K562 (cell line): ENCODE data around the gene GLI1. TPM values are rescaled to one million over a fixed set of nuclear protein-coding genes. Genes with fewer than 3 reads are reported as not detected.

Experiments used
- ATAC-seq: fragments of 200-7000 bp; cut with Tn5 transposase; 3 replicates; pipeline ENCODE4 v1.9.1; 2020; ENCODE audit warnings: moderate library complexity
- BruUV-seq: library from RNA; stranded (reverse); fragments of 400-500 nt; replicated peaks from 2 replicates; lab custom pipeline; 2021; lab: Mats Ljungman, UMichigan
- CTCF ChIA-PET: fragments of 300-600 bp; formaldehyde crosslinking; extraction: SDS; loops from one replicate; lab custom pipeline; 2021; ENCODE audit warnings: low intra/inter-chr PET ratio; lab: Yijun Ruan, JAX
- POLR2A ChIA-PET: fragments of 300-600, 350-650 bp; sonication (Branson Sonifier 250); formaldehyde crosslinking; extraction: SDS; loops from one replicate; lab custom pipeline; 2021; ENCODE audit warnings: antibody characterized with exemption, inconsistent platforms; lab: Yijun Ruan, JAX
- DNase-seq, 4 experiments: peaks; one replicate each; pipeline versions ENCODE4 v3.0.0 to v3.0.0-alpha.2; 2011 to 2018; ENCODE audit warnings: low spot score in 3 of 4, mixed read lengths in 3 of 4; ENCODE audit errors: extremely low read depth in 1 of 4
- FAIRE-seq: peaks from 2 replicates; lab custom pipeline; 2011; peaks lifted over from hg19 to GRCh38; lab: Jason Lieb, UNC
- H2AFZ ChIP-seq: 2 replicates; pipeline ENCODE4 v1.6.0; 2011; ENCODE audit warnings: low read depth, low read length, control low read depth, inconsistent platforms
- H3K27ac ChIP-seq: fragments of 200-600 bp; 3 replicates; pipeline ENCODE4 v1.8.0; 2011; ENCODE audit warnings: low read depth, mild to moderate bottlenecking, control low read depth, inconsistent platforms, low read length, moderate library complexity, mixed read lengths; ENCODE audit errors: extremely low read depth
- H3K27me3 ChIP-seq, 2 experiments: fragments of 300-600 bp in 1 of 2; 2 replicates in 1 of 2; 3 replicates in 1 of 2; pipeline versions ENCODE4 v1.6.0 to v1.8.0; 2011; ENCODE audit warnings: inconsistent platforms in 2 of 2, low read length in 2 of 2, mild to moderate bottlenecking in 1 of 2, mixed read lengths in 1 of 2, moderate library complexity in 1 of 2; ENCODE audit not compliant: control insufficient read depth in 2 of 2, insufficient read depth in 2 of 2
- H3K36me3 ChIP-seq: fragments of 300-600 bp; 3 replicates; pipeline ENCODE4 v1.8.0; 2011; ENCODE audit warnings: mild to moderate bottlenecking, low read length, inconsistent platforms; ENCODE audit not compliant: control insufficient read depth, insufficient read depth
- H3K4me1 ChIP-seq, 2 experiments: fragments of 200-600 bp in 1 of 2; replicated peaks in 1 of 2; 2 replicates in 1 of 2; 3 replicates in 1 of 2; pipeline versions ENCODE4 v1.5.1 to v1.8.0; 2011; ENCODE audit warnings: inconsistent platforms in 2 of 2, low read length in 2 of 2, mild to moderate bottlenecking in 1 of 2, mixed read lengths in 1 of 2, moderate library complexity in 1 of 2; ENCODE audit not compliant: control insufficient read depth in 2 of 2, insufficient read depth in 2 of 2
- H3K4me2 ChIP-seq: 2 replicates; pipeline ENCODE4 v1.6.1; 2011; ENCODE audit warnings: low read length, control low read depth, inconsistent platforms, mixed read lengths; ENCODE audit not compliant: insufficient read depth
- H3K4me3 ChIP-seq: fragments of 200-600 bp; sonication (generic), shearing (Covaris generic); 2 replicates; pipeline ENCODE4 v1.5.1; 2016; ENCODE audit warnings: control low read depth, inconsistent platforms
- H3K79me2 ChIP-seq: fragments of 200-600 bp; 3 replicates; pipeline ENCODE4 v1.8.0; 2011; ENCODE audit warnings: low read length, inconsistent platforms; ENCODE audit not compliant: control insufficient read depth, insufficient read depth
- H3K9ac ChIP-seq, 2 experiments: 2 replicates each; pipeline versions ENCODE4 v1.6.0 to v1.6.1; 2011; ENCODE audit warnings: low read depth in 2 of 2, low read length in 2 of 2, control low read depth in 1 of 2, inconsistent platforms in 1 of 2, mild to moderate bottlenecking in 1 of 2, mixed read lengths in 1 of 2; ENCODE audit not compliant: insufficient read depth in 1 of 2
- H3K9me1 ChIP-seq: one replicate; pipeline ENCODE4 v1.6.0; 2011; ENCODE audit warnings: inconsistent platforms, mild to moderate bottlenecking, low read length, moderate library complexity; ENCODE audit not compliant: control insufficient read depth, insufficient read depth
- H3K9me3 ChIP-seq: replicated peaks from 2 replicates; pipeline ENCODE4 v1.5.1; 2011; ENCODE audit warnings: low read depth, low read length, inconsistent platforms; ENCODE audit not compliant: control insufficient read depth, insufficient read depth
- H4K20me1 ChIP-seq: replicated peaks from 2 replicates; pipeline ENCODE4 v1.6.1; 2011; ENCODE audit warnings: low read length, inconsistent platforms, mixed read lengths; ENCODE audit not compliant: control insufficient read depth, insufficient read depth
- CBX2 ChIP-seq: fragments of 200-600 bp; sonication (generic); IDR thresholded peaks from one replicate; pipeline ENCODE4 v1.6.1; 2012; ENCODE audit warnings: mild to moderate bottlenecking, low read length, inconsistent platforms; ENCODE audit not compliant: insufficient read depth, poor library complexity, severe bottlenecking
- EP400 ChIP-seq: fragments of 450-650 bp; IDR thresholded peaks from 2 replicates; pipeline ENCODE4 v1.6.1; 2017; ENCODE audit warnings: antibody characterized with exemption, mild to moderate bottlenecking, moderate library complexity
- MTF1 ChIP-seq: fragments of 250-450 bp; sonication (Bioruptor Pico); IDR thresholded peaks from 2 replicates; pipeline ENCODE4 v1.9.0; 2021; ENCODE audit warnings: moderate library complexity, mild to moderate bottlenecking, inconsistent platforms, borderline replicate concordance
- NR2C1 ChIP-seq, 2 experiments: fragments of 450-650 bp; IDR thresholded peaks; 2 replicates each; pipeline ENCODE4 v1.6.1; 2017; ENCODE audit warnings: mild to moderate bottlenecking in 2 of 2, antibody characterized with exemption in 1 of 2, inconsistent platforms in 1 of 2, missing compliant biosample characterization in 1 of 2, missing genetic modification characterization in 1 of 2
- NR2C2 ChIP-seq, 2 experiments: fragments of 200-800 bp in 1 of 2; sonication (Bioruptor generic) in 1 of 2; sonication (generic) in 1 of 2; formaldehyde crosslinking in 1 of 2; IDR thresholded peaks; 2 replicates each; pipeline versions ENCODE4 v1.6.1 to v1.8.0; 2016 to 2022; ENCODE audit warnings: mild to moderate bottlenecking in 1 of 2, missing compliant biosample characterization in 1 of 2, missing genetic modification characterization in 1 of 2, missing genetic modification reagents in 1 of 2
- RBBP5 ChIP-seq: fragments of 200-600 bp; sonication (generic); IDR thresholded peaks from 2 replicates; pipeline ENCODE4 v1.6.1; 2012; ENCODE audit warnings: borderline replicate concordance, mild to moderate bottlenecking, low read length, control low read depth, inconsistent platforms; ENCODE audit not compliant: insufficient read depth, poor library complexity, severe bottlenecking
- SMARCC2 ChIP-seq: fragments of 450-650 bp; IDR thresholded peaks from 2 replicates; pipeline ENCODE4 v1.6.1; 2017; ENCODE audit warnings: antibody characterized with exemption, moderate library complexity, mild to moderate bottlenecking, low read depth
- ZKSCAN8 ChIP-seq: fragments of 200-800 bp; sonication (Bioruptor generic); IDR thresholded peaks from 2 replicates; pipeline ENCODE4 v1.6.1; 2016; ENCODE audit warnings: missing genetic modification characterization, missing compliant biosample characterization
- ZNF589 ChIP-seq: fragments of 200-800 bp; sonication (Bioruptor generic); IDR thresholded peaks from 2 replicates; pipeline ENCODE4 v1.6.1; 2016; ENCODE audit warnings: low read depth, missing genetic modification characterization, missing compliant biosample characterization
- WGBS: fragments of 100-300 bp; shearing (Covaris generic); methylation state at CpG from one replicate; pipeline ENCODE4 v1.1.6; 2016; ENCODE audit warnings: low coverage, mixed read lengths; ENCODE audit not compliant: insufficient coverage; ENCODE audit errors: missing lambda C conversion rate; 5-methylcytosine and 5-hydroxymethylcytosine counted together
- in situ Hi-C: fragments of 300-500 bp; cut with MboI; formaldehyde crosslinking; loops from 4 replicates; pipeline ENCODE4 v1.15.0; 2018; ENCODE audit warnings: inconsistent platforms, mixed read lengths
- intact Hi-C: fragments of 100-400 bp; cut with micrococcal nuclease; formaldehyde crosslinking; loops from 2 replicates; pipeline ENCODE4 v1.14.2; 2022
- polyA plus RNA-seq, 8 experiments: library from polyadenylated mRNA; depleted of rRNA in 4 of 8; stranded (reverse) in 5 of 8; unstranded in 3 of 8; fragments of >200 nt; fragmentation: Nextera tagmentation in 2 of 8; fragmentation: Illumina TruSeq in 1 of 8; extraction: Ambion mirVana in 2 of 8; extraction: Trizol in 1 of 8; gene quantifications; 2 replicates each; pipeline versions ENCODE4 v1.2.1 to v1.2.3, GENCODE V29; 2011 to 2014; ENCODE audit warnings: inconsistent platforms in 1 of 8, missing spikeins in 1 of 8
- total RNA-seq, 7 experiments: library from RNA; depleted of rRNA in 6 of 7; stranded (reverse); fragments of >200 nt in 6 of 7; fragmentation: Illumina TruSeq in 2 of 7; extraction: Trizol in 2 of 7; gene quantifications; 2 replicates each; pipeline versions ENCODE4 v1.2.1 to v1.2.3, GENCODE V29; 2011 to 2021; ENCODE audit warnings: low replicate concordance in 1 of 7

Gene GLI1
- total and polyA plus RNA-seq, 9 of the 15 experiments (the other 6 are each of a cell fraction or from before 2014, with no cell fraction given): 0.24 to 3.7 (median 0.61) TPM

GRCh38 chr12:57454213-57454565 is 5.4 kb upstream of the GLI1 start:
- Histone ChIP-seq H3K4me3 (no peak overlapping the region), H3K79me2 (peaks cover 20% of the 10 kb centered on the region; the same call in 2 of the 3 replicates), H3K9me1 (no peaks in the 10 kb centered on the region), H3K9ac (peak overlapping the region; percentile 78 to 81; a peak in 2 of 4 replicates), H4K20me1 (no peaks in the 10 kb centered on the region), H3K4me1 (peaks cover 41 to 50% of the 10 kb centered on the region in 2 experiments), H3K36me3 (no peaks in the 10 kb centered on the region), H3K9me3 (no peaks in the 10 kb centered on the region), H3K27ac (peak overlapping the region; percentile 81), H3K27me3 (no peaks in the 10 kb centered on the region), H2AFZ (no peak overlapping the region), H3K4me2 (no peak overlapping the region; the same call in 1 of the 2 replicates)
- BruUV-seq: no TSS peak
- in situ Hi-C loops (loop anchor here (5.0 kb wide), 1 partner anchor 142 kb away; no protein-coding TSS in a partner anchor), intact Hi-C loops (loop anchor here (2.0 kb wide), 1 partner anchor 23 kb away; the partner anchor contains the start of gene R3HDM2)
- TF ChIP-seq ZKSCAN8 (CRISPR knock-in tag): no peak
- no peak for TF ChIP-seq NR2C1 (IDR thresholded peaks at IDR 0.05)
- 0 out of 2 replicates have a peak, but pooled peaks have one; percentile 18 for TF ChIP-seq NR2C1 (tag; IDR thresholded peaks at IDR 0.05)
- TF ChIP-seq EP400: no peak
- TF ChIP-seq RBBP5: no peak
- TF ChIP-seq SMARCC2: no peak
- no peak for TF ChIP-seq NR2C2 (CRISPR knock-in tag; IDR thresholded peaks at IDR 0.05)
- no peak for TF ChIP-seq NR2C2 (tag; IDR thresholded peaks at IDR 0.05)
- peak; percentile 67; the same call in 1 of the 2 replicates for TF ChIP-seq ZNF589
- TF ChIP-seq MTF1 (CRISPR knock-in tag): no peak
- no peak for TF ChIP-seq CBX2
- CTCF ChIA-PET: interaction anchor here (0.6 to 2.7 kb wide), 2 partner anchors 146 to 654 kb away, joined by 3 to 15 read pairs; no protein-coding TSS in a partner anchor
- DNase-seq (no peak), FAIRE-seq (no peak), ATAC-seq (no peak)
- POLR2A ChIA-PET: interaction anchor here (0.8 to 1.8 kb wide), 9 partner anchors 9 to 193 kb away, joined by 3 to 7 read pairs (median 3); partner anchors contain the start of gene DDIT3
- WGBS: 97% methylated on average over 2 of the region's 2 CpGs
